Stimulated activated CD4-positive, alpha-beta T cell treated with anti-CD3 and anti-CD28 coated beads, TNF-alpha, amount 100 ng/mL, for 1 hour (primary cell): ENCODE measurements around the gene PTPRK.
"Not testable (repeated sequence)": the region's sequence is repeated elsewhere in the genome, so short reads cannot be mapped to it uniquely, and the experiment has no call there.

ENCODE experiments used
- DNase-seq, 3 donors: peaks; one replicate each; pipeline ENCODE4 v3.0.0-alpha.2; 2020; ENCODE audit warnings: low read depth in 3 of 3, low spot score in 1 of 3

PTPRK gene

GRCh38 chr6:128491610-128492206 is 28.7 kb downstream of the PTPRK start:
- no peak for DNase-seq

GRCh38 chr6:128491100-128491581 is 29.3 kb downstream of the PTPRK start:
- DNase-seq, result no peak

GRCh38 chr6:128487746-128488145 is 32.7 kb downstream of the PTPRK start:
- DNase-seq, result no peak

- DNase-seq, result no peak
Measured at GRCh38 chr6:128487055-128487454, 33.3 kb downstream of the PTPRK start.

- not testable (repeated sequence) for DNase-seq
Measured at GRCh38 chr6:128486580-128486979, 33.8 kb downstream of the PTPRK start.

GRCh38 chr6:128483472-128484135 is 36.8 kb downstream of the PTPRK start:
- DNase-seq, result no peak

- DNase-seq, result no peak
Measured at GRCh38 chr6:128482642-128483041, 37.8 kb downstream of the PTPRK start.

GRCh38 chr6:128479991-128480390 is 40.4 kb downstream of the PTPRK start:
- DNase-seq, result no peak

- DNase-seq, result no peak
Measured at GRCh38 chr6:128479048-128479666, 41.2 kb downstream of the PTPRK start.

- no peak for DNase-seq
Measured at GRCh38 chr6:128478230-128479047, 42.0 kb downstream of the PTPRK start.

- DNase-seq, result no peak
Measured at GRCh38 chr6:128474933-128475332, 45.5 kb downstream of the PTPRK start.

GRCh38 chr6:128474481-128474880 is 45.9 kb downstream of the PTPRK start:
- no peak for DNase-seq

- DNase-seq, result no peak
Measured at GRCh38 chr6:128471907-128472306, 48.5 kb downstream of the PTPRK start.

GRCh38 chr6:128465368-128466343 is 54.7 kb downstream of the PTPRK start:
- DNase-seq, result no peak

GRCh38 chr6:128464790-128465189 is 55.6 kb downstream of the PTPRK start:
- DNase-seq, result no peak

- DNase-seq, result no peak
Measured at GRCh38 chr6:128463942-128464341, 56.5 kb downstream of the PTPRK start.

- DNase-seq, result no peak
Measured at GRCh38 chr6:128461501-128461900, 58.9 kb downstream of the PTPRK start.

- no peak for DNase-seq
Measured at GRCh38 chr6:128456510-128457230, 63.7 kb downstream of the PTPRK start.

GRCh38 chr6:128455959-128456358 is 64.4 kb downstream of the PTPRK start:
- DNase-seq, result no peak

- DNase-seq, result no peak
Measured at GRCh38 chr6:128452713-128453112, 67.7 kb downstream of the PTPRK start.
